HG02840 (cell line): ENCODE results near the gene SAE1.

Experiments used
- ATAC-seq: cut with Tn5 transposase; IDR thresholded peaks from one replicate; pipeline ENCODE4 v1.9.1; 2021; ENCODE audit warnings: mild to moderate bottlenecking, moderate library complexity, moderate number of reproducible peaks; ENCODE audit not compliant: unreplicated experiment, low FRiP score

Gene SAE1

DNA sequence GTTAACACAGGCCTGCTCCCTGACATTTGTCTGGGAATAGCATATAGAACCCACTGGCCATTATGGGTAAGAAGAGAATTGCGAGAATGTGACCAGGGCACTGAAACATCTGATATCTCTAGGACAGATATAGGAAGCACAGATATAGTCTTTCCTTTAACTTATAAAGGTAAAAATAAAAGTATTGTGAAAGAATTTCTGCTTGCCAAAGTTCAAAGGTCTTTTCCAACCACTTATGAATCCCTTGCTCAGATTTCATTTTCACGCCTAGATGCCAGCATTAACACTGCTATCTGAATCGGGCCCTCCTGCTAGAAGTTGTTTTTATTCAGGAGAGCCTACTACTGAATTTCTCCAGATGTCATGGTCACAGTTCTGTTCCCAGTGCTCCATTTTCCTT lies 72.6 kb downstream of the SAE1 start:
- no peak for ATAC-seq

DNA sequence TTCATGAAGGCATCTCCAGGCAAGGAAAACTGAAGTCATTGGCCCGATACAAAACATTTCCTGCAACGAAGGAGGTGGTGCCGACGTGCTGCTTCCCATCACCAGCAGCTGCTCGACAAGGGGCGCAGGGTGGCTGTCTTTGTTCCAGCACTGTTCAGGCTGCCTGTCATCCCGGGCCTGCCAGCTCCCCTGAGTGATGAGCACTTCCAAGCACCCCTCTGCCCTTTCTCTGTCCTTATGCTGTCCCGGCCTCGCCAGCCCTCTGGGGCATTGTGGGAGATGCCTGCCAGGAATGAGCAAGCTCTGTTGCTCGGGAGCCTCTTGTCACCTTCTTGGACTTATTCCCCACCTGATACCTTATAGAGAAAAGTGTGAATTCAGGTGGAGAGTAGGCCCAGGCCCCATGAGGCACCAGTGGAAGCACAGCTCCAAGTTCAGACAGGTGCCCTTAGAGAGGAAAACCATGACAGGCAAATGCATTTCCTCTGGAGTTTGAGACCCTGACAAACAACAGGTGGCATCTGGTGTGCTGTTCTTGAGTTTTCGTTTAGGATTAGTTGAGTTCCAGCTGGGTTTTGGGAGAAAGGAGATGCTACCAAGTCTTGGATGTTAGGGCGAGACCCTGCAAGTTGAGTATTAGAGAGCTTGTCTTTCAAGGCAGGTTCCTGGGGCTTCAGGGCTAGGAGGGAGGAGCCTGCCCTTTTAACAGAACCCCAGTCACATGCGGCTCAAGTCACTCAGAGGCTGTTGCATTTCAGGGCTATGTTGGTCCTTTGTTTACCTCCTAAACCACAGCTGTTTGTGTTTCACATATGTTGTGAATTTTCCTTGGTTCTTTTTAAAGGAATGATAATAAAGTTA lies 78.9 kb downstream of the SAE1 start:
- no peak for ATAC-seq

DNA sequence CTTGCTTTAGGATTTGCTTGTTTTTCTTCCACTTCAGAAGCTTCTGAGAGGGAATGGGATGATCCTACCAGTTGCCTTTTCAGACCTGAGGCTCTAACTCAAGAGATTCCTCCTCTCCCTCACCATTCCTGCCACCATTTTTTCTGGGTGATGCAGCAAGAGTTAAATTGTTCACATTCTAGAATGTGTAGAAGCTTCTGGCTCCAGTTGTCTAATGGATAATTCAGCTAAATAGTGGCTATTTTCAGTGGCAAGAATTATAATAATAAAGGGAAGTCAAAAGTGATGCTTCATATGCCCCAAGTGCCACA lies 79.5 kb downstream of the SAE1 start:
- no peak for ATAC-seq

GRCh38 chr19:47210689-47211316 lies 80.2 kb downstream of the SAE1 start:
- ATAC-seq: no peak

DNA sequence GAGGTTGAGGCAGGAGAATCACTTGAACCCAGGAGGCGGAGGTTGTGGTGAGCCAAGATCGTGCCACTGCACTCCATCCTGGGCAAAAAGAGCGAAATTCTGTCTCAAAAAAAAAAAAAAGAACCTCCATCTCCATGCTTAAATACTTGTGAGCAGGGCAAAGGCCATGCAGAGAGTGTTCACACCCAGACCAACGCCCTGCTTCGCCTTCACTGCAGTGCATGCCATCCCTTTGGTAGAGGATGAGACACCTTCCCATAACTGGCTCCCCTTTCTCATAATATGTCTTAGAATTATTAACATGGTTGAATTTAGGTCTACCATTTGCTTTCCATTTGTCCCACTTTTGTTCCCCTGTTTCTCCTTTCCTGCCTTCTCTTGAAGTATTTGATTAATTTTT lies 84.9 kb downstream of the SAE1 start:
- no peak for ATAC-seq

- ATAC-seq: no peak
Observed at GRCh38 chr19:47221080-47221841, 90.6 kb downstream of the SAE1 start.

DNA sequence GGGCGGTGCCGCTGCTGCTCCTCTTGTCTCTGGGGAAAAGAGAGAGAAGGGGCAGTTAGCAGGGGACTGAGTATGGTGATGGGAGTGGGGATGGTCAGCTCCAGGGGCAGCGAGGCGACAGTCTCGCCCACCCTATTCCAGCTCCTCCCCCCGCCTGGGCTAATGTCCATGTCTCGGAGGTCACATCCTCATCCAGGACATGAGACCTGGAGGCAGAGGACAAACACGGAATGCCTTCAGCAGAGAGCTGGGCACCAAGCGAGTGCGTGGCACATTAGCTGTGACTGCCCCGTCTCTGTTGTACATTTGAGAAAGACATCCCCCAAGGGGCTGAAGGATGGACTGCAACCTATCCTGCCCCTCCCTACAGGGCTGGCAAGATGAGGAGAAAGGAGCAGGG lies 91.3 kb downstream of the SAE1 start:
- no peak for ATAC-seq

DNA sequence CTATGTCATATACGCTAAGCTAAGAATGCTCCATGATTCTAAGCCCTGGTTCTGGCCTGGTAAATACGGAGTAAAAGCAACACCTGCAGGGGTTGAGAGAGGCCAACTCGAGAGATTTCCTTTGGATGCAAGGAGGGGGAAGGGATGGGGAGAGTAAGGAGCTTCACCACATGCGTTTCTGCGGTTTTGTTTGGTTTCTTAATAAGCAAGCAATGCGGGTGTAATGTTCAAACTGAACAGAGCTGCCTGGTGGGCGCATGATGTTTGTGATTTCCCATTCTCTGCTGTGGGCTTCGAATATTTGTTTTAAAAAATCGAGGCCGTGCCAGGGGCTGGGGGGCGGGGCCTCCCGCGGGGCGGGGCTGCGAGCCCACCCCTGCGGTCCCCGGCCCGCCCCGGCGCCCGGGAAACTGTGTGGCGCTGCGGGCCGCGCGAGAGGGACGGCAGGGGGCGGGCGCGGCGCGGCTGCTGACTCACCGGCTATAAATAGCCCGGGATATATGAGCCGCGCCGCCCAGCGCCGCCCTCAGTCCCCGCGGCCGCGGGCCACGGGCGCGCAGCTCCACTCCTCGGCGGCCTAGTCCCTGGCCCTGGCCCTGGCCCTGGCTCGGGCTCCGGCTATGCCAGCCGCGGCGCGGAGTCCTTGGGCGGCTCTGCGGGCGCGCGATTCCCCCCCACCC lies 95.3 kb downstream of the SAE1 start:
- ATAC-seq: no peak

- ATAC-seq: no peak
Observed at GRCh38 chr19:47226426-47227351, 96.1 kb downstream of the SAE1 start.

DNA sequence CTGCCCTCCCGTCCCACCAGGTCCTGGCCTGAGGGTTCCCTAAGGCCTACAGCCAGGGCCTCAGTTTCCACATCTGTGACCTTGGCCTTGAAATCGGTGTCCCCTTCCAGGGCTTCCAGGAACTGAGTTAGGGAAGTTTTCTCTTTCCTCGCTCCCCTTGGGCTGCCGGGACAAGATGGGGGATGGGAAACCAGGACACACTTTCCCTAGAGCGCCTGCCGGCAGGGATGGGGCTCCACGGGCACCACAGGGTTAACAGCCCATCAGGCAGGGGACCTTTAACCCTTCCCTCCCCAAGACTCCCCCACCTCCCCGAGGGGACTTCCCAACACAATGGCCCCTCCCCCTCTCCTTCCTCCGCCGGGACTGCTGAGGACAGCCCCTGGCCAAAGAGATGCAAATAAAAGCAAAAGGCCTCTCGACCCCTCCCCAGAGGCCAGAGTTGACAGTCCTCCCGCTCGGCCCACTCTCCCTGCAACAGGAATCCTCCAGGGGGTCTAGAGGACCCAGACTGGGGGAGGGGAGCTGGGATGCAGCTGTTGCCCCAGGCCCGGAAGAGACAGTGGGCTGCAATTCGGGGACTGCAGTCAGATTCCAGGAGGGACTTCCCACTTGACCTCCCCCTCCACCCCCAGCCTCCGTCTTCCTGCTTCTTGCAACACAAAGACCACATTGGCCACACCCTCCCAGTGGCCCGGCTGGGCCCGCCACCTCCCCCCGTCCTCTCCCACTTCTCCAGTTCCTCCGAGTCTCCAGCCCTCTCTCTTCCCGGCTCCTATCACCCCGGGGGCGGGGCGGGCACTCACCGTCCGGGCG lies 96.9 kb downstream of the SAE1 start:
- no peak for ATAC-seq

- no peak for ATAC-seq
Observed at GRCh38 chr19:47228168-47228936, 97.7 kb downstream of the SAE1 start.

GRCh38 chr19:47228937-47229675 lies 98.5 kb downstream of the SAE1 start:
- no peak for ATAC-seq

GRCh38 chr19:47229676-47230053 lies 99.0 kb downstream of the SAE1 start:
- ATAC-seq: no peak

DNA sequence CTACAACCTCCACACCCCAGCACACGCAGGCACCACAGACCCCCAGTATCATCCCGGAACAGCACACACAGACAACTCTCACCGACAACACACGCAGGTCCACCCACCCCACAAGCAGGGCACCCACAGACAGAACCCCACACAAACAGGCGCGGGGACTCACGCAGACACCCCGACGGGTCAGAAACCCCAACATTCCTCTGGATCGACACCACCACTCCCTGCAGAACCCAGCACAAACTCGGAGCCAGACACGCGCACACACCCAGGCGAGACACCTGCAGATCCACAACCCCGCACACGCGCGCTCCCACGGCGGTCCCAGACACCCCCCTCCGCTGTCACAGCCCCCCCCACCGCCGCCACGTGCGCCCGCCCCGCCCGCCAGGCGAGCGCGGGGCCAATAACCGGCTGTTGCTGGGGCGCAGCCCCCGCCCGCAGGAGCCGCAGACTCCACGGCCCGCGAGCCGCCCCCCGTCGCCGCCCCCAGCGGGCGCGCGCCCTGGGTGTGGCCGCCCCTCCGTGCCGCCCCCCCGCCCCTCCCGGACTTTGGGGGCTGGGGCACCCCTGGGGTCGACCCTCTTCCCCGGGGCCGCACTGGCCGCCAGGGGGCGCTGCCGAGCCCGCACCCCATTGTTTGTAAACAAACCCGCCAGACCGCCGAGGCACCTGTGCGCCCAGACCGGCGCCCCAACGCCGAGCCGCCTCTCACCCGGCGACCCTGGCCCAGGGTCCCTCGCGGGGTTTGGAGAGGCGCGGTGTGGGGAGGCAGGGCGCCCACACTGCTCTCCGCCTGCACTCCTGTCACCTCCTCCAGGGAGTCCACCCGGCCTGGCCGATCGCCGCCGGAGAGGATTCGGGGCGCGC lies 99.7 kb downstream of the SAE1 start:
- peak; percentile 22 for ATAC-seq

DNA sequence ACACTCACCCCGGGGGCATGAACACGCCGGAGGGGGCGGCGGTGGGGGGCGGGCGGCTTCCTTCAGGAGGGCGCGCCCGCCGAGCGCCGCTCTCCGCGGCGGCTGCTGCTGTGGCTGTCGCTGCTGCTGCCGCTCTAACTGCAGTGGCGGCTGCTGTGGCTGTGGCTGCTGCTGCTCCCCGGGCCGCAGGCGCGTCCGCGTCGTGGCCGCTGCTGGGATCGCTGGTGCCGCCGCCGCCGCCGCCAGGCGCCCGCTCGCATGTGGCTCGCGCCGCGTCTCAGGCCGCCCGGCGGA lies 100.2 kb downstream of the SAE1 start, which contains the start of gene BBC3:
Gene BBC3 (minus strand): TSS at position 279 of the 294 bp plus-strand sequence. CDS start 2,768 bp downstream, outside the sequence.
- no peak for ATAC-seq

DNA sequence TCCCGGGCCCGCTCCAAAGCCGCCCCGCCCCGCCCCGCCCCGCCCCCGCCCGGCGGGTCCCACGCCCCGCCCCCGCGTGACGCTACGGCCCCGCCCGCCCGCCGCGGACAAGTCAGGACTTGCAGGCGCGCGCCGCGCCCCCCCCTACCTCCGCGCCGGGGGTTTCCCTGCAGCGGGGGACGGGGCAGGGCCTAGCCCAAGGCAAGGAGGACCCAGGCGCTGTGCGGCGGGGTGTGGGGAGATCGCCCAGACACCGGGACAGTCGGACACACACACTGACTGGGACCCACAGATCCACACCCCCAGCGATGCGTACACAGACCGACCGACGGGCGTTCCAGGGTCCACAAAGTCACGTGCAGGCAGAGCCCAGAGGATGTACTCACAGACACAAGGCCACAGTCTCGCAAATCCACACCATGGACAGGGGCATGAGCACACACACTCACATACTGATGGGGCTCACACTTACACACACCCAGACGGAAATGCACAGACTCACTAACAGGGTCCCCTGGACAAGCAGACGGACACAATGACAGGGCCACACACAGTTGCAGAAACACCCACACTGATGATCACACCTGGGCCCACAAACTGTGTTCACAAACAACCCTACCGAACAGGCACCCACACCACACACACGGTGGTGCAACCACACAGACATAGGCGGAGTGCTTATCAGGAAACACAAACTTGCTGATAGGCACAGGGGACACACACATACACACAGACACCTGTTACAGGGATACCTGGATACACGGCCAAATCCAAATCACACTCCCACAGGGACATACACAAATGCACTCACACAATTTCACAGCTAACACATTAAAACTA lies 100.8 kb downstream of the SAE1 start:
- peak; percentile 34 for ATAC-seq
